NAMALWA (cell line): ENCODE data around the gene SETD4.

ENCODE experiments used
- DNase-seq: peaks from one replicate; pipeline ENCODE4 v3.0.0-alpha.2; 2015; ENCODE audit warnings: low spot score

Gene SETD4

GRCh38 chr21:36005879-36006400 is 54.4 kb downstream of the SETD4 start:
- DNase-seq = no peak

DNA sequence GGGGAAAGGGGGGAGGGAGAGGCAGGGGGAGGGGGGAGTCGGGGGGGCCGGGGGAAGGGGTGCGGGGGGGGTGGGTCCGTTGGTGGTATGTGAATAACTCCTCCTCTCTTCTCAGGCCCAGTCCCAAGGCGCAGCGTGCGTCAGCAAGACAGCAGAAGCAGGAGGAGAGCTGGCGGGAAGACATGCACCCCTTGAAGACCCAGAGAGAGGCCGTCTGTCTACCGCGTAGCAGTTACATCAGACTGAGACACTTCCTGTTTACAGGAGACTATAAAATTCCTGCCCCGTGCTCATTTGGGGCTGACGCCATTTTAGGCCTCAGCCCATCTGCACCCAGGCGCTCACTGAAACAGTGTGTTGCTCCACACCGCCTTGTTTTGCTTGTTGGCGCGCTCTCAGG is 55.3 kb downstream of the SETD4 start:
- DNase-seq = no peak

- no peak for DNase-seq
These were observed 55.9 kb downstream of the SETD4 start for GRCh38 chr21:36004441-36004840.

DNA sequence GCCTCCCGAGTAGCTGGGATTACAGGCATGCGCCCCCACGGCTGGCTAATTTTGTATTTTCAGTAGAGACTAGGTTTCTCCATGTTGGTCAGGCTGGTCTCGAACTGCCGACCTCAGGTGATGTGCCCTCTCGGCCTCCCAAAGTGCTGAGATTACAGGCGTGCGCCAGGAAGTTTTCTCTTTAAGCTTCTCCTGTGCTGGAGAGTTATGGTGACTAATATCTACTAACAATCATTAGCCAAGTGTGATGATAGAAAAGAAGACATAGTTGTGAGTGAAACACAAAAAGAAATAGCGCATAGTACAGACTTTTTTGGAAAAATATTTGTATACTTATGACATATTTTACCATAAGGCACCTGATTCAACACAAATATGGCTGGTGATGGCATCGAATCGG is 56.5 kb downstream of the SETD4 start:
- no peak for DNase-seq

- DNase-seq = no peak
These were observed 64.1 kb downstream of the SETD4 start for GRCh38 chr21:35996217-35996616.

DNA sequence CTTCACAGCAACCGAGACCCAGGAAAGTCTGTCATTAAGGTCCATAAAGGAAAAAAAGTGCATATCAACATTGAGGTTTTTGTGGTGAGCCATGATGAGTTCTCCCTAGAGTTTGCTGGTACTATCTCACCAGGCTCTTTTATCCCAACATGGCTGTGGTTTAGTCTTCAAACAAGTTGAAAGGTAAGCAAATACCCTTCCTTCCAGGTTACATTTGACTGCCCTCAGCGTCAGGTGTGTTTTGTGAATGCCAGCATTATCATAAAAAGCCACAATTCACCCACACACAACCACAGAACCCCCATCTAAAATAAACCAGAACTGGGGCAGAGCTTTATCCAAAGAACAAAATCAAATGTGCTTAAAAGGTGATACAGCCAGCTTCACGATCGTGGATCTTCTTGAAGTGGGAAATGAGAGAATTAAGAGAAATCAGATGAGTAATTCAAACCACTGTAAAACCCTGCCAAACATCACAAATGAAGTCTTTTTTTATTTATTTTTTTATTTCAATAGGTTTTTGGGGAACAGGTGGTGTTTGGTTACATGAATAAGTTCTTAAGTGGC is 64.7 kb downstream of the SETD4 start:
- DNase-seq = no peak

- DNase-seq = no peak
These were observed 65.7 kb downstream of the SETD4 start for GRCh38 chr21:35994613-35995012.

DNA sequence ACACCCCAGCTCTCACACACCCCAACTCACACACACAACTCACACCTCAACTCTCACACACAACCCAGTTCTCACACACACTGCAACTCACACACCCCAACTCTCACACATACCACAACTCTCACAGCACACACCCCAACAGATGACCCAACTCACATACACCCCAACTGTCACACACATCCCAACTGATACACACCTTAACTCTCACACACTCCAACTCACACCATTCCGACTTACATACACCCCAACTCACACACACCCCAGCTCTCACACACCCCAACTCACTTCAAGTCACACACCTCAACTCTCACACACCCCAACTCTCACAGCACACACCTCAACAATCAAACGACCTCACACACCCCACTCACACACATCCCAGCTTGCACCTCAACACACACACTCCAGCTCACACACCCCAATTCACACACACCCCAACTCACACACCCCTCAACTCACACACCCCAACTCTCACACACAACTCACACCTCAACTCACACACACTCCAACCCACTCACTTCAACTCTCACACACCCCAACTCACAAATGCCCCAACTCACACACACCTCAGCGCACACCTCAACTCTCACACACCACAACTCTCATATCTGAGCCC is 66.3 kb downstream of the SETD4 start:
- no peak for DNase-seq

DNA sequence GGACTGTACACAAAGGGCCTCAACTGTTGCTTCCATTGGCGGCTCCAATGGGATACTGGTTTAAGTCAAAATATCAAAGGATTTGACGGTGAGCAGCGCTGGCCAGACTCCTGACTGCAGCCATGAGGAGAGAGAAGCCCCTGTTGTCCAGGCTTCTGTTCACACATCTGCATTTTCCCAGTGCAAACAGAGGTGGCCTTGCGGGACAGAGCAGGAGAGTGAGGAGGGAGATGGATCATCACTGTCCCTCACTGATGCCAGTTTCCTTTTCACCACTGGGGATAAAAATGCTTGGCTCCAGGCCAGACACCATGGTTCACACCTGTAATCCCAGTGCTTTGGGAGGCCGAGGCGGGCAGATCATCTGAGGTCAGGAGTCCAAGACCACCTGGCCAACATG is 69.2 kb downstream of the SETD4 start:
- no peak for DNase-seq

DNA sequence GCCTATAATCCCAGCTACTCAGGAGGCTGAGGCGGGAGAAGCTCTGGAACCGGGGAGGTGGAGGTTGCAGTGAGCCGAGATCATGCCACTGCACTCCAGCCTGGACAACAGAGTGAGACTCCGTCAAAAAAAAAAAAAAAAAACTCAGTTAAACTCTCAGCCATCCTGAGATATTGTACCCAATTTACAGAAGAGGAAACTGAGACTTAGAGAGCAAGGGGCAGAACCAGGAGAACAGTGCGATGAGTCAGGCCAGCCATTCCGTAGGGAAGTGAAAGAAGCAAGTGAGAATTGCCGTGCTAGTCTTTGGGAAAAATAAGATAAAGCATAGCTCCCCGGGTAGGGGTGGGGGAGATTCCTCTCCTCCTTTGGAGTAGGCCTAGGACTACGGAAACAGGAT is 69.7 kb downstream of the SETD4 start:
- DNase-seq = no peak

DNA sequence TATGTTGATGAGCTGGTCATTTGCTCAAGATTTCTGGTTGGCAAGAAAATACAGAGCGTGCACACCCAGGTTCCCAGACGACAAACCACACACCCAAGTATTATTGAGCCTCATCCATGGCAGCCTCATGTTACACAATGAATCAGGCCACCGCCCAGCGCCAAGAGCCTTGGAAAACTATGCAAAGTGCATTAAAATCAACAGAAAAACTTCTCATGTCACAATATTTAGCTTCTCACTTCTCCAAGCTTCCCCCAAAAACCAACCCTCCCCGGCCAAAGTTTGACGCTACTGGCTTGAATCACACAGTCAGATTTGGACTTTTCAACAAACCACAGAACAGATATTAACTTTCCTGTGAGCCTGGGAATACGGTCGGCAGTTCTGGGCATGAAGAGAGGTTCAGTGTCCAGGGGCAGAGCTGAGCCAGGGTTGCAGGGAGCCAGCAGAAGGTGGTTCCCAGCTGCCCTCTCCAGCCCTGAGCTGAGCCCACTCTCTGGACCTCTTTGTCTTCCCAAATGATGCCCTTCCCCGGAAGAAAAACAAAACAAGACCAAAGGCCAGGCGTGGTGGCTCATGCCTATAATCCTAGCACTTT is 71.1 kb downstream of the SETD4 start:
- DNase-seq = no peak

GRCh38 chr21:35988416-35989137 is 71.7 kb downstream of the SETD4 start:
- no peak for DNase-seq

DNA sequence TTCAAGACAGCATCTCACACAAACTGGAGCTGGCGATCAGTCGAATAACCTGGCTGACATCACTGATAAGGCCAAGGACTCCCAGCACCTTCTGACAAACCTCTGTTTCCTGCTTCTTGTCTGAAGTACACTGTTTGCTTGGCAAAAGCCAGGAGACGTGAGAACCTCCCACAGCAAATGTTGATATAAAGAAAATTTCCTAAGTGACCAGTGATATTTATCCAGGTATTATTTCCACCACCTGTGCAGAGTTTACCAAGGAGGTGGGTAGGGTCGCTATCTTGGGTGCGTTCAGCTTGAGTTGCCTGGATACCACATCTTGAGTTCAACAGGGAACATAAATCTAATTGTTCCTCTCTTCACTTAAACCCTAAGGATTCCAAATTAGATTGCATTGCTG is 72.9 kb downstream of the SETD4 start:
- no peak for DNase-seq

DNA sequence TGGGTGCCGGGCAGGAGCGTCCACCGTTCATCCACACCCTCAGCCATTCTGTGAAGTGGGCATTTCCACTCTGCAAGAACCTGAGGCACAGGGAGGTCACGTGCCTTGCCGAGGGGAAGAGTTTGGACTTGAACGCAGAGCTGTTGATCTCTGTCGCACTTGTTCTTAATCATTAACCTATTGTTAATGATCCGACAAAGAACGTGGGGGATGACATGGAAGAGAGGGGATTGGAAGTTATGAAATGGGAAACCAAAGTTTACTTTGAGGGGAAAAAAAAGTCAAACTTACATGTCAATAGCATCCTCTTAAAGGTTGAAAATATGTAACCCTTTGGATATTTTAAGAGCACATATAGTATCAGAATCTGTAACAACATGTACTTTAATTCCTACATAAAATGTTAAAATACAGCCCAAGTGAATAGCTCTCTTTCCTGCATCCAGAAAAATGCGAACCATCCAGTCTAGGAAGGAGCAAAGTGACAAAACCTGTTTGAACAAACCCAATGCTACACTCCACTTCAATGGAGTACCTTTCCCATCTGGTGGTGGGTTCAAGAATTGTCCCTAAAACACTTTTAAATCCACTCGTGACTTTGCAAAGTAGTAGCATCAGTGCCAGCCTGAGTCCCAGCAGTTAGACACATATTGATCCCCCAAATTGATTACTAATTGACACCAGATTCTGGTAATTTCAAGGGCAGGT is 75.5 kb downstream of the SETD4 start:
- no peak for DNase-seq
